Measurements from ENCODE around the gene HPS4. TPM values are rescaled to one million over a fixed set of nuclear protein-coding genes. Genes with fewer than 3 reads are reported as not detected.
"Not testable (repeated sequence)": the region's sequence is repeated elsewhere in the genome, so short reads cannot be mapped to it uniquely, and the experiment has no call there.

The HPS4 gene
- total RNA-seq, 1 experiment from 2014 or later, result 43.8 TPM

DNA sequence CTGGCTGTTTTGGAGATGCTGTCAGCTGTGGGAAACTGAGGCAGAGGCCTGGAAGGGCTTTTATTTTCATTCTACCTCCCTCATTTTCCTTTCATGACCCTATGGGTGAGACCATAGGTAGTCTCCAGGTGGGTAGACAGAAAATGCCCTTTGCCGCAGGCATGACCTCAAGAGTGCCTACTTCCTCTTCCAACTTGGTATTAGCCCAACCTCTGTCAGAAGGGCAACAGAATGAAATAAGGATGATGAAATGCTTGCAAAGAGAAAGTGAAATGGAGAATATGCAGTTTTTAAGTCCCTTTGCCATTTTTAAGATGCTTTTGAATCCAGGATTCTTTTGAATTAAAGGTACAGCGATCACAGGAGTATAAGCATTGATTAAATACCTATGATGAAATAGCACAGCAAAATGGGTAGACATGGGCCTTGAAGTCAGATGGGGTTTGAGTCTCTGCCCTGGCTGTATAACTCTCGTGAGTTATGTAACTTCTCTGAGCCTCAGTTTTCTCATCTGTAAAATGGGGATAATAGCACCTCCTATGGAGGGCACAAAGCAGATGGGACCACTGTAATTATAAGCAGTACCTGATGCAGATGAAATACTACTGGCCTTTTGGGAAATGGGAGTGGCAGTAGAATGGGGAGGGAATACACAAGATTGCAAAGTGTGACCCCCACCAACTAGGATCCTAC lies 50.8 kb downstream of the HPS4 start:
- no peak for DNase-seq (ENCODE audit: low read depth)
- in situ Hi-C loops (cut with HindIII; ENCODE audit: low pct_unique_long_range_greater_than_20kb, low sequenced_read_pairs), result no loop called here

DNA sequence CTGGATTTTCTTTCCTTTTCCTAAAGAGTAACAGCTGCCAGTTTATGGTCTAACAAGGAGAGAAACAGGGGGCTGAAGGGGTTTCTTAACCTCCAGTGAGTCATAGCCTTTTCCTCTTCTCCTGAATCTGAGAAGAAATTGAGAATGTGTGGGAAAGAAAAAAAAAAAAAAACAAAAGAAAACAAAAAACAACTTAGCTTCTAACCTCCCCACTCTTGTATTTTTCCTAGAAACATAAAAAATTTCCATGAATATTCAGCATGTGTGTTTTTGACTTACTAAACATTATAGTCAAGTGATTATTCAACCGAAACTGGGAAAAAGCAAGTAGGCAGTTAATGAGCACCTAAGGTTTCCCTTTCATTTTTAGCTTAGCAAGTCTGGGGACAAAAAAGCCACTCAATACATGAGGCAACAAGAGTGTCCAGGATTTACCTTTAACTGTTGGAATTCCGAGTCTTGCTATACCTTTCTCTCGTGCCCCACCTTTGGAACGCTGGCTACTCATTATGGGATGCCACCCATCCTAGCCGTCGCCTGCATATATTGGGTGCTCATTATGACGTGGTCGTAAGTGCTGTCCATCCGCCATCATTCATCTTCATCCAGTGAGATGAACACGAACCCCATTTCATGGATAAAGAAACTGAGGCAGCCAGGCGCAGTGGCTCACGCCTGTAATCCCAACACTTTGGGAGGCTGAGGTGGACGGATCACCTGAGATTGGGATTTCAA lies 52.2 kb downstream of the HPS4 start:
- no peak for DNase-seq (ENCODE audit: low read depth)
- in situ Hi-C loops (cut with HindIII; ENCODE audit: low pct_unique_long_range_greater_than_20kb, low sequenced_read_pairs), result no loop called here

DNA sequence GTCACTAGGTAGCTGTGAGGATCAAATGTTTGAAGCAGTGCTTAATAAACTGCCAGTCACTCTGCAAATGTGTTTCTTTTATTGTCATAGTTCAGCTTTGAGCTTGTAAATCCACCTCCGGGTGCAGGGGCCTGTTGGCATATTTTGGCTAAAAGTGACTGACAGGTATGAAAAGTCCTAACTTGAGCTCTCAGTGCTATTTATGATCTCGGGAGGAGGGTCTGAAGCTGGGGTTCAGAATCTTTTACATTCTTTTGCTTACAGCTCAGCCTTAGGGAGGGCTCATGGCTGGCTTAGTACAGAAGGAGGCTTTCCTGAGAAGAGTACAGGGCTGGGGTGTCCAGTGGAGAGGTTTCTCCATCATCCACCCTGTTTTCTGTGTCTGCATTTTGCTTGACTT lies 53.0 kb downstream of the HPS4 start:
- in situ Hi-C loops (cut with HindIII; ENCODE audit: low pct_unique_long_range_greater_than_20kb, low sequenced_read_pairs), result no loop called here
- no peak for DNase-seq (ENCODE audit: low read depth)

DNA sequence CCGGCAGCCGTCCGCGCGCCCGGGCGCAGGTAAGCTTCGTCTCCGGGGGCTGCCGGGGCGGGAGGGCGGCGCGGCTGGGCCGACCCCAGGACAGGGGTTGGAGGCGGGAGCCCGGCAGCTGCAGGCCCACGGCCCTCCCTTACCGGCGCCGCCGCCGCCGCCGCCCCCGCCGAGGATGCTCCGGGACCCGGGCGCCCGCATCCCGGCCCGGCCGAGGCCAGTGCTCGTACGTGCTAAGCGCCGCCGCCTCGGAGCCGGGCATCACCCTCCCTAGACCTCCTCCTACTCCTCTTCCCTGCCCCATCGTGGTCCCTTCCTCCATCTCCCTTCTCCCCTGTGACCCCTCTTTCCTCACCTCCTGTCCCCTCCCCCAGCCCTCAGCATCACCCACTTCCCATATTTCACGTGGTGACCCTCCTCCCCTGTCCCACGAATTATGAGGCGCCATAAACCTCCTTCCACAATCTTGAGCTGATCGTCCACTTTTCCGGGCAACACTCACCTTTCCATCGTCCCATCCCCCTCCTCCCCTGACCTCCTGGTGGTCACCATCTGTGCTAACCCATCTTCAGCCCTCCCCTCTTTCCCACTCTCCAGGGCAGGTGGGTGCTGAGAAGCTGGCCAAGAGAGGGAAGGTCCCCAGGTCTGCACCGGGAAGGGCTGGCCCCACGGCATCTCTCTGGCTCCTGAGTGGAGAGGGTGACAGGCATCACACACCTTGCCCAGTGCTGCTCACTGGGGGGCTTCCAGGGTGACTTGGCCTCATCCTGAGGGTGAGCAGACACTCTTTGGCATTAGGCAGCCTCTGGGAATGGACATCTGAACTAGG lies 53.9 kb downstream of the HPS4 start:
- in situ Hi-C loops (cut with HindIII; ENCODE audit: low pct_unique_long_range_greater_than_20kb, low sequenced_read_pairs), result no loop called here
- no peak for DNase-seq (ENCODE audit: low read depth)

DNA sequence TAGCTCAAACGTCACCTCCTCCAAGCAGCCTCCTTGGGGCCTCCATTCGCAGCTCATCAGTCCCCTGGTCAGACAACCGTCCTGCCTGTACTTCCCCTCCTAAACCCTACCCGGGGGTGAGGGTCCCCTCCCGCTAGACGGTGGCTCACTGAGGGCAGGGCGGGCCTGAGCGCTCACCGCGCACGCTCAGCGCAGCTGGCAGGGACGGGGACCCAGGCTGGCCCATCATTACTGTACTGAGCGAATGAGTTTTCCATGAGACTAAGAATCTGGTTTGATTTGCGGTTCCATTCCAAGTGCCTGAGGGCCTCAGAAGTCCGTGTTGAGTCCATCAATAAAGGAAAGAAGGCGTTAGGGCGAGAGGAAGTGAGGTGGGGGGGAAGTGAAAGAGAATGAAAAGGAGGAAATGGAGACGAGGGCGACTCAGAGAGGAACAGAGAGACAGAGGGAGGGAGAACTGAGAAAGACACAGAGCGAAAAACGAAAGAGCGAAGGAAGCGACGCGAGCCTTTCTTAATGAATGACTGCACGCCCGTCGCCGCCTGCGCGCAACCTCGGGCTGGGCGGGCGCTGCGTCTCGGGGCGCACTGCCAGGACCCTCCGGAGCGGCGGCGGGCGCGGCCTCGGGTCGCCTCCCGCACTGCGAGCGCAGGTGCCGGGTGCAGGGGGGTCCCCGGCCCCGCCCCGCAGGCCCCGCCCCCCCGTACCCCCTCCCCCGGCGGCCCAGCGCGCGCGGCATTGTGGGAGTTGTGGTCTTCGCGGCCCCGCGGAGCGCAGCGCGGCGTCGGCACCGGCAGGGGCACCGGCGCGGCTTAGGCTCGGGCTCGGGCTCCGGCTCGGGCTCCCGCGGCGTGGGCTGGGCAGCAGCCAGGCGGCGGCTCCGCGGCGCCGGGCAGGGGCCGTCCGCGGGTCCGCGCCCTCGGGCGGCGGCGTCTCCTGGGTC lies 54.8 kb downstream of the HPS4 start, which contains the start of gene ASPHD2:
Gene ASPHD2 (plus strand): TSS at position 746 of the 943 bp plus-strand sequence. CDS start 4,356 bp downstream, outside the sequence.
- DNase-seq (ENCODE audit: low read depth), result peak; percentile 66
- in situ Hi-C loops (cut with HindIII; ENCODE audit: low pct_unique_long_range_greater_than_20kb, low sequenced_read_pairs), result no loop called here

DNA sequence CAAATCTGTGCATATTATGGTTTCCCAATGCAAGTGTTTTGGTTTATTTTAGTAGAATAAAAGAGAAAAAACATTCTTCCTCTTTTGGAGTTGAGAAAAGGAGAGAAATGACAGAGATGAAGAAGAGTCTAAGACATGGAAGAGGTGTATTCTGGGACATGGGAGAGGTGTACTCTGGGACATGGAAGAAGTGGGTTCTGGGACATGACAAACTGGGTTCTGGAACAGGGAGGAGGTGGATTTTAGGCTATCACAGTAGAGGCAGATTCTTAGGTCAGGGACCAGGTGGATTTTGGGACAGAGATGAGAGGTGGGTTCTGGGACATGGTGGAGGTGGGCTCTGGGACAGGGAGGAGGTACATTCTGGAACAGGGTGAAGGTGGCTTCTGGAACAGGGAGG lies 56.7 kb downstream of the HPS4 start:
- DNase-seq (ENCODE audit: low read depth), result no peak
- in situ Hi-C loops (cut with HindIII; ENCODE audit: low pct_unique_long_range_greater_than_20kb, low sequenced_read_pairs), result no loop called here

DNA sequence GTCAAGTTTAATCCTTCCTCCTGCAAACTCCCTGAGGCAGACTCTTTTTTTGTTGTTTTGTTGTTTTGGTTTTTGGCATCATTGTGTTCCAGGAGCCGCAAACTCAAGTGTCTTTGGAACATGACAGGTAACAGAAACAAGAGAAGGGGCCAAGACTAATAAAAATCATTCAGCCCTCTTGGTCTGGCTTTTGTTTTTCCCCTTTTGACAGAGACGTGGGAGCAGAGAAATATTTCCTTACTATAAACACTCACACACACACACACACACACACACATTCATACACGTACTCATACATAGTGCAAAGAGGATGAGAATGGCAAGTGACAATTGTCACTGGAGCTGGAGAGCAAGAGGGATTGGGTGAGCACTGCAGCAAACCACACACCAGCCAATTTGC lies 65.0 kb downstream of the HPS4 start:
- in situ Hi-C loops (cut with HindIII; ENCODE audit: low pct_unique_long_range_greater_than_20kb, low sequenced_read_pairs), result no loop called here
- DNase-seq (ENCODE audit: low read depth), result no peak

DNA sequence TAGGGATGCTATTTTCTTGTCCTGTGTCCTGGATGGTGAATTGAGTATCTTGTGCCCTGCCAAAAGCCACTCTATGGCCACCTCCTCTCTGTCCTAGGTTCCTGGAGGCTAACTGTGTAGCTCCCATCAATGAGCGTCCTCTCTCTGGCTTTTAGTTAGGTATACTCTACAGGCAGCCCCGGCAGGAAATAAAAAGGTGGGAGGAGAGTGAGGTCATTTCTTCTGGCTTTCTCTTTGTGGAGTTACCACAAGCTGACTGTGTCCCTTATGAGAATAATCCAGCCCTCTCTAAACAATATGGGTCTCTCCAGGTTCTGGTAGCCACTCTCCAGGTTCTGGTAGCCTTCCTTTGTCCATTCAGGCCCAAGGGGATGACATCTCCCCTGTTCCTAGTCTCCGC lies 66.2 kb downstream of the HPS4 start:
- in situ Hi-C loops (cut with HindIII; ENCODE audit: low pct_unique_long_range_greater_than_20kb, low sequenced_read_pairs), result no loop called here

DNA sequence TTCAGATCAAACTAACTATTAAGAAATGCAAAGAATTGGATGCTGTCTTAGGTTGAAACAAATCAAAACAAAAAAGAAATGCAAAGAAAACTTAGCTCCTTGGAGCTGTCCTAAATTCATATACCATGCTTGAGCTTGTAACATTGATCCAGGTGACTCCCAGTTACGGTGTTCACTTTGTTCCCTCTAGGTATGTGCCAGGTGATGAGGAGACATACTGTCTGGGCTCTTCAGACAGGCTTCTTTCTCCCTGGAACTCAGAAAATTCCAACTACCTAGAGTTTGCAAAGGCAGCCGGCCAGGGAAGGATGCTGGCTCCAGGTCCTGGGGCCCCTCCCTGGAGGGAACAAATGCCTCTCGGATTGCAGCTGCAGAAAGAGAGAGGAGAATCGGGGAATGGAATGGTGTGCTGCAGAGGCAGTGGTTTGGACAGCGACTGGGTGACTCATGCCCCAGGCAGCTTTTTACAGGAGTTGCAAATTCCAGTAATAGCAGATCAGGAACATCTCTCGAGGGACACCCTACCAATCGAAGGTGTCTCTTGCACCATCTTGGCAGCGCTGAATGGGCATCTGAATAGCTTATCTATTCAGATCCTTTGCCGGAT lies 66.8 kb downstream of the HPS4 start:
- in situ Hi-C loops (cut with HindIII; ENCODE audit: low pct_unique_long_range_greater_than_20kb, low sequenced_read_pairs), result no loop called here
- DNase-seq (ENCODE audit: low read depth), result peak; percentile 49

More for the DNA sequence above, 66.2 kb downstream of the HPS4 start:
- no peak for DNase-seq (ENCODE audit: low read depth)

DNA sequence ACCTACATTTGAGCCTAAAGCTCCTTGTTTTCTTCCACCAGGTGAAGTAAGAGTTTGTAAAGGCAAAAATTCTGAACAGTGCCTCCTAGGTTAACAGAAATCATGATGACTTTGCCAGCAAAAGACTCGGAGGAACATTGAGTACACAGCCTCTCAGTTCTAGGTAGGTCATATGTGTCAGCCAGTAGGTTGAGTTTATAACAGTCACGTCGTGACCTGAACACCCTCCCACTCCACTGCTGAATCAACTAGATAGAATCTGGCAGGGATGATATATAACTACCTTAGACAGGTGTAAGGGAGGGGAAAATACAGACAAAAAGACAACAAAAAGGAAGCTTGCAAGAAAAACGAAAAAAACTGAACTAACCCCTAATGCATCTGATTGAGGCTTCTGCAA lies 67.3 kb downstream of the HPS4 start:
- DNase-seq (ENCODE audit: low read depth), result no peak
- in situ Hi-C loops (cut with HindIII; ENCODE audit: low pct_unique_long_range_greater_than_20kb, low sequenced_read_pairs), result no loop called here

DNA sequence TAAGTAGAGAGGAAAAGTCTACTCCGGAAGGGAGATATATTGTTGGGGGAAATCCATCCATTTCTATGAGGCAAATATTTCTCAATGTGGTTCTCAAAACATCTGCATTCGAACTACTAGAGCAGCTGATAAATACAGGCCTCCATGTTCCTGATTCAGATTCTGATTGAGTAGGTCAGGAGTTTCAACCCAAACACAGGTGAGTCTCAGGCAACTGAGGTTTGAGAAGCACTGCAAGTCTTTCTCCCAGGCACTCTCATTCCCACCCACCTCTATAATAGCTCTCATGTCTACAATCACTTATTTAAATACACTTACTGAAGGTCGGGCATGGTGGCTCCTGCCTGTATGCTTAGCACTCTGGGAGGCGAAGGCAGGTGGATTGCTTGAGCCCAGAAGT lies 69.2 kb downstream of the HPS4 start:
- DNase-seq (ENCODE audit: low read depth), result no peak
- in situ Hi-C loops (cut with HindIII; ENCODE audit: low pct_unique_long_range_greater_than_20kb, low sequenced_read_pairs), result no loop called here

DNA sequence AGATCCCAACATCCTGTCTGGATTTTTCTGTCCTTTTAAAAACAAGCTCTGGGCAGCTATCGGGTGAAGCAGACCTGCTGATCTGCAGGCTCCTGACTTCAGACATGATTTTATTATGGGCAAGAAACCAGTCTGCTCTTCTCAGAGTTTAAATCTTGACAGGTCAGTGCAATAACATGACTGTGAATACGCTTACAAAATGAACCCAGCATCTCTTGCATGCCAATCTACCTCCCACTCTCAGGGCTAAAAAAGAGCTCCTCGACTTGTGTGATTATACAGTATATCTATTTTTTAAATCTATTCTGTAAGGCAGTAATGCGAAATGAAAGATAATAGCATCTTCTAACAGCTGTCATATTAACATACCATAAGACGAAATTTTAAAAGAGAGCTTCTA lies 73.2 kb downstream of the HPS4 start:
- no peak for DNase-seq (ENCODE audit: low read depth)
- in situ Hi-C loops (cut with HindIII; ENCODE audit: low pct_unique_long_range_greater_than_20kb, low sequenced_read_pairs), result no loop called here

DNA sequence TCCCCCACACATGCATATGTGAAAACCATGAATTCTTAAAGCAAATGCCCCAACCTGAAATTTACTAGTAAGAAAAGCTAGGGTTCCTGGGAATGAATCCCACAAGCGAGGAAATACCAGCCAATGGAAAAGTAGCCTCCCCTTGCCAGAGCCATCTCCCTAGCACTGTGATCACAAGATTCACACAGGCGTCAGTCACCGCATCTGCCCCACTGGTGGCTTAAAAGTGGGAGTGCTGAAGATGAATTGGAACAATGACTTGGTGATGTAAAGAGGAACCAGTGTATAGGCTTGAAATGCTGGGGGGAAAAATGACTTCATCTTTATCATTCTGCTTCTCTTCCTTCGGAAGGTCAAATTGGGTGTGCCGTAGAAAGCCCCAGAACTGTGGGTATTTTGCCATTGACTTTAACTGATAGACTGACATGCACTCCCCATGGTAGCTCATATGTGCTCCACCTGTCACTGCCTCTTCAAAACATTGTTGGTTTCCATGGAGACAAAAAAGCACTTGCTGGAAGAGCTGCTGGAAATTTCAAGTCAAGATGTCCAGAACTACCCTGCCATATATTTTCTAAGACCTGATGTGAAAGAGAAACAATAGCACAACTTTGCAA lies 73.8 kb downstream of the HPS4 start:
- no peak for DNase-seq (ENCODE audit: low read depth)
- in situ Hi-C loops (cut with HindIII; ENCODE audit: low pct_unique_long_range_greater_than_20kb, low sequenced_read_pairs), result no loop called here

DNA sequence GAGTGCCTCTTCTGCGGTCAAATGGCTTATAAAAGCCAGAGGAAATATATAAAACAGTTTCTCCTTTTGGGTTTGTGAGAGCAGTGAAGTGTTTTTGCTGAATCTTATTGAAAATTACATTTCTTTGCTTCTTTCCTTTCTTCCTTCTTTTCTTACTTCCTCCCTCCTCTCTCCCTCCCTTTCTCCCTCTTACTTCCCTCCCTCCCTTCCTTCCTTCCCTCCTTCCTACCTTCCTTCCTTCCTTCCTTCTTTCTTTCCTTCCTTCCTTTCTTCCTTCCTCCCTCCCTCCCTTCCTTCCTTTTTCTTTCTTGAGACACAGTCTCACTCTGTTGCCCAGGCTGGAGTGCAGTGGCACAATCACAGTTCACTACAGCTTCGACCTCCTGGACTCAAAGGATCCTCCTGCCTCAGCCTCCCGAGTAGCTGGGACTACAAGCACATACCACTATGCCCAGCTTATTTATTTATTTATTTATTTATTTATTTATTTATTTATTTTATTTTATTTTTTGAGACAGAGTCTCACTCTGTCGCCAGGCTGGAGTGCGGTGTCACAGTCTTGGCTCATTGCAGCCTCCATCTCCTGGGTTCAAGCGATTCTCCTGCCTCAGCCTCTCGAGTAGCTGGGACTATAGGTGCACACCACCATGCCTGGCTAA lies 74.9 kb downstream of the HPS4 start:
- DNase-seq (ENCODE audit: low read depth); in situ Hi-C loops (cut with HindIII; ENCODE audit: low pct_unique_long_range_greater_than_20kb, low sequenced_read_pairs): not testable (repeated sequence)

DNA sequence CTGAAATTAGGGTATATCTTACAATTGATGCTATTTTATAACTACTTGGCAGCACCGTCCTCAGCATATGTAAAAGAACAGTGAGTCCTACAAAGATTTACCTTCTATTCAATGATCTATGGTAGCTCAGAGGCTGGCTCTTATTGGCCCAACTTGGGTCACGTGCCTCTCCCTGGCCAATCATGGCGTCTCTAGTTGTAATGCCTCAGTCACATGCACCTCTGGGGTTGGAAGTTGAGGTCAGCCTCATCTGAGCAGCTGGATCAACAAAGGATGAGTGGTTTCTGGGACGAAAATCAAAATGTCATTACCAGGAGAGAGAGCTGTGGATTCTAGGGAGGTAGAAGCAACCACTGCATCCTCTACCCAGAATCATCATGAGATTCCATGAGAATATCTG lies 77.5 kb downstream of the HPS4 start:
- in situ Hi-C loops (cut with HindIII; ENCODE audit: low pct_unique_long_range_greater_than_20kb, low sequenced_read_pairs), result no loop called here
- peak; percentile 48 for DNase-seq (ENCODE audit: low read depth)

DNA sequence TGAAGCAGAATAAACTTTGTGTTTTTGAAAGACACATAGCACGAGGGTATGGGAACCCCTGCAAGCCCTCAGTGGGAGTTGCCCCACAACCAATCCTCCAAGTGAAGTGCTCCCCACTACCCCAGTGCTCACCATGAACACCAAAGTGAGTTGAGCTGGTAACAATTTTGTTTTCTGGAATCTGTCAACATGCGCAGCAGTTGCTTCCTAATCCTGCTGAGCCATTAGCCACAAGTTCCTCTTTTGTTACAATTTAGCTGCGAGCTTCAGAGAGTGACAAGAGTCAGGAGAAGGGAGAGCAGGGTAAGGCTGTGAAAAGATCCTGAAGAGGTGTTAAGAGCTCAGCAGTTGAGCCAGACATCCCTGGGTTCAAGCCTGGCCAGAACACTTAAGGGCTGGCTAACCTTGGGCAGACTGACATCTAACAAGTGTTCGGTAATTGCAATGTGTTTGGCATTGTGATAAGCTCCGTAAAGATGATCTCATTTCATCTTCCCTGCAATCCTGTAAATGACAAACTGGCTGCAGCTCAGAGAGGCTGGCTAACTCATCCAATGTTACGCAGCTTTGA lies 78.6 kb downstream of the HPS4 start:
- in situ Hi-C loops (cut with HindIII; ENCODE audit: low pct_unique_long_range_greater_than_20kb, low sequenced_read_pairs), result no loop called here
- DNase-seq (ENCODE audit: low read depth), result no peak

Measured in Caki2 (cell line).